Measurements from ENCODE around the gene PCDH9. TPM values are rescaled to one million over a fixed set of nuclear protein-coding genes. Genes with fewer than 3 reads are reported as not detected.

Gene PCDH9
- total and polyA plus RNA-seq, 9 donors = 0.18 to 6.5 (median 1.3) TPM

- WGBS, 3 donors = 71 to 83% (median 83%) methylated on average over 1 of the region's 1 CpG
- intact Hi-C loops (cut with DNase I) = no loop called here
- H3K4me3 ChIP-seq = no peak overlapping the region
- no peaks in the 10 kb centered on the region for H3K4me1 ChIP-seq (ENCODE audit: insufficient read depth)
- no peak overlapping the region for H3K27ac ChIP-seq
- TF ChIP-seq EP300 (IDR thresholded peaks at IDR 0.05) (no peak), CTCF (IDR thresholded peaks at IDR 0.05) (no peak), POLR2A (IDR thresholded peaks at IDR 0.05) (no peak)
- no peak for DNase-seq
- no peaks in the 10 kb centered on the region for H3K9me3 ChIP-seq
- H3K36me3 ChIP-seq = no peaks in the 10 kb centered on the region
- H3K27me3 ChIP-seq = no peaks in the 10 kb centered on the region
Measured at GRCh38 chr13:66273011-66273410, 957.1 kb downstream of the PCDH9 start.

- 90 to 94% (median 91%) methylated on average over 5 of the region's 5 CpGs for WGBS, 3 donors
Measured at GRCh38 chr13:66266761-66267160, 963.4 kb downstream of the PCDH9 start.

DNA sequence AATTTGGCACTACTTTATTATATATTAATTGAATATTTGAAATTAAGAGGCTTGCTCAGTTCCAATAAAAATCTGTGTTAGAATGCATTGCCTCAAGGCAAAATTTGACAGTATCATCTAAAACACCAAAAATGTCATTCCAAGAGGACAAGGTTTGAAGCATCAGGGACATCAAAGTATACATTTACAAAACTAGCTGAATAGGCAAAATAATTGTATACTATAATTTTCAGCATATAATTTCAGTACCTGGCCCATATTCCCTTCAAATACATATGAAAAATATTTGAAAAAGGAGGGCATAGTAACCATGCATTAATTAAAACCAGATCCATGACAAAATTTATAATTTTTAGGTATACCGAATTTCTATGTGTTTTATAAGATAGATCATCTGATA, 963.8 kb downstream of the PCDH9 start:
- WGBS, 3 donors = 89 to 96% (median 93%) methylated on average over 1 of the region's 1 CpG
- intact Hi-C loops (cut with DNase I) = no loop called here
- Histone ChIP-seq H3K36me3 (no peaks in the 10 kb centered on the region), H3K27me3 (no peaks in the 10 kb centered on the region), H3K27ac (no peak overlapping the region), H3K9me3 (no peaks in the 10 kb centered on the region), H3K4me1 (ENCODE audit: insufficient read depth) (no peaks in the 10 kb centered on the region), H3K4me3 (no peak overlapping the region)
- no peak for DNase-seq
- TF ChIP-seq EP300 (IDR thresholded peaks at IDR 0.05) (no peak), POLR2A (IDR thresholded peaks at IDR 0.05) (no peak), CTCF (IDR thresholded peaks at IDR 0.05) (no peak)

More at GRCh38 chr13:66266761-66267160, 963.4 kb downstream of the PCDH9 start:
- Histone ChIP-seq H3K9me3 (no peaks in the 10 kb centered on the region), H3K27me3 (no peaks in the 10 kb centered on the region), H3K4me3 (no peak overlapping the region), H3K27ac (no peak overlapping the region), H3K36me3 (no peaks in the 10 kb centered on the region), H3K4me1 (ENCODE audit: insufficient read depth) (no peaks in the 10 kb centered on the region)
- intact Hi-C loops (cut with DNase I) = no loop called here
- no peak for DNase-seq
- TF ChIP-seq CTCF (IDR thresholded peaks at IDR 0.05) (no peak), POLR2A (IDR thresholded peaks at IDR 0.05) (no peak), EP300 (IDR thresholded peaks at IDR 0.05) (no peak)

DNA sequence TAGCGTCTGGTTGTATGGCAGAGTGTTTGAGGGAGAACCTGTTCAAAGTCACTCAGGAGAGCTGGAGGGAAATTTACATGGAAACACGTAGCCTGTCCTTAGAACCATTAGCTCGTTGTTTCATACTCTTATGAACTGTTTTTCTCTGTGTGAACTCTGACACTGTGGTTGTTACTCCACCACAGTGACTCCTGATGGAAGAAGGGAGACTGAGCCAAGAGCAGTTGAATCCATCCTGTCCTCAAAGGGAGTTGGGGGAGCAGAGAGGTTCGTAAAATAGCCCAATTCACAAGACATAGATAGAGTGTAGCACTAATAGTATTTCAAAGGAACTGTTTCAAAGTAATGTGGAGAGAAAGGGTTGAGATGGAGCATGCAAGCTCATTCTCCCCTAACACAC, 964.8 kb downstream of the PCDH9 start:
- TF ChIP-seq CTCF (IDR thresholded peaks at IDR 0.05) = no peak
- no peak for TF ChIP-seq POLR2A (IDR thresholded peaks at IDR 0.05)
- no peak for TF ChIP-seq EP300 (IDR thresholded peaks at IDR 0.05)
- no peaks in the 10 kb centered on the region for H3K9me3 ChIP-seq
- H3K4me3 ChIP-seq = no peak overlapping the region
- no peak overlapping the region for H3K27ac ChIP-seq
- no peak for DNase-seq
- WGBS, 3 donors = 53 to 58% (median 54%) methylated on average over 4 of the region's 4 CpGs
- no peaks in the 10 kb centered on the region for H3K27me3 ChIP-seq
- intact Hi-C loops (cut with DNase I) = no loop called here
- no peaks in the 10 kb centered on the region for H3K36me3 ChIP-seq
- no peaks in the 10 kb centered on the region for H3K4me1 ChIP-seq (ENCODE audit: insufficient read depth)
